Measurements from ENCODE around the gene LRFN2.

DNA sequence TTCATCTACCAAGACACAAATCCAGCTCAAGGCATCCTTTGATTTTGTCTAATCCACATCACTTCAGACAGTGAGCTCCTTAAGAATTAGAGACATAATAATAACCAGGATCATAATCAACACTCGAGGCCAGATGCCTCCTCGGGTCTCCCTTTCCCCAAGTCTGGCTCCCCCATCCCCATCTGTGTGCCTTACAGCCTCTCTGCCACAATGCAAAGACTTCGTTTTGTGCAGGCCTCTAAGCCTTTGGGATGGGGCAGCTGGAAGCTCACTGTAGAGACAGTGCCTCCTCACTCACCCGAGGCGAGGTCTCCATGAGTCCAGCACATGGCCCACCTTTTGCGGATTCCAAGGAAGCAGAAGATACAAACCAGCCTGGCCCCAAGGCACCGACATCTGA, 30.3 kb downstream of the LRFN2 start:
- TF ChIP-seq, protein P1, sequence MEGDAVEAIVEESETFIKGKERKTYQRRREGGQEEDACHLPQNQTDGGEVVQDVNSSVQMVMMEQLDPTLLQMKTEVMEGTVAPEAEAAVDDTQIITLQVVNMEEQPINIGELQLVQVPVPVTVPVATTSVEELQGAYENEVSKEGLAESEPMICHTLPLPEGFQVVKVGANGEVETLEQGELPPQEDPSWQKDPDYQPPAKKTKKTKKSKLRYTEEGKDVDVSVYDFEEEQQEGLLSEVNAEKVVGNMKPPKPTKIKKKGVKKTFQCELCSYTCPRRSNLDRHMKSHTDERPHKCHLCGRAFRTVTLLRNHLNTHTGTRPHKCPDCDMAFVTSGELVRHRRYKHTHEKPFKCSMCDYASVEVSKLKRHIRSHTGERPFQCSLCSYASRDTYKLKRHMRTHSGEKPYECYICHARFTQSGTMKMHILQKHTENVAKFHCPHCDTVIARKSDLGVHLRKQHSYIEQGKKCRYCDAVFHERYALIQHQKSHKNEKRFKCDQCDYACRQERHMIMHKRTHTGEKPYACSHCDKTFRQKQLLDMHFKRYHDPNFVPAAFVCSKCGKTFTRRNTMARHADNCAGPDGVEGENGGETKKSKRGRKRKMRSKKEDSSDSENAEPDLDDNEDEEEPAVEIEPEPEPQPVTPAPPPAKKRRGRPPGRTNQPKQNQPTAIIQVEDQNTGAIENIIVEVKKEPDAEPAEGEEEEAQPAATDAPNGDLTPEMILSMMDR (IDR thresholded peaks at IDR 0.05; ENCODE audit: low read depth, low read length, poor library complexity, severe bottlenecking), result no peak
- TF ChIP-seq EZH2phosphoT487 (IDR thresholded peaks at IDR 0.05; ENCODE audit: borderline replicate concordance, low read length), result no peak
